ENCODE measurements around the gene ANKRD16. TPM values are rescaled to one million over a fixed set of nuclear protein-coding genes. Genes with fewer than 3 reads are reported as not detected.

The ANKRD16 gene
- total RNA-seq: 10.4 TPM

- intact Hi-C loops (cut with DNase I): loop anchor here (1.0 to 2.0 kb wide), 5 partner anchors 37 to 198 kb away; partner anchors contain the start of genes GDI2 and IL15RA
- H3K4me1 ChIP-seq: peaks cover 2 to 25% of the 10 kb centered on the region in 2 donors
- peak within 1 kb of the TSS; percentile 80 to 95 for H3K4me3 ChIP-seq
- peak; percentile 86 to 99 for DNase-seq (ENCODE audit: low spot score in 2 of 2)
- H3K36me3 ChIP-seq: peaks cover 12 to 18% of the 10 kb centered on the region in 2 donors
- no peak for TF ChIP-seq CTCF (IDR thresholded peaks at IDR 0.05)
- H3K27ac ChIP-seq: peak within 1 kb of the TSS; percentile 84 to 85
- H3K27me3 ChIP-seq: no peaks in the 10 kb centered on the region
- H3K9me3 ChIP-seq: no peaks in the 10 kb centered on the region
Observed at GRCh38 chr10:5889624-5890451, at the start of gene ANKRD16, which contains the start of gene FBH1. Gene ANKRD16, minus strand, starts transcription at chr10:5889893. Its CDS starts 539 bp downstream, at chr10:5889354. Gene FBH1, plus strand, starts transcription at chr10:5890243. Its CDS starts 103 bp downstream, at chr10:5890346.

GRCh38 chr10:5938291-5938690 lies 48.6 kb upstream of the ANKRD16 start:
- peaks cover 0 to 11% of the 10 kb centered on the region in 2 donors for H3K4me1 ChIP-seq
- no peak for DNase-seq (ENCODE audit: low spot score in 2 of 2)
- intact Hi-C loops (cut with DNase I): no loop called here
- no peak for TF ChIP-seq CTCF (IDR thresholded peaks at IDR 0.05)
- no peak overlapping the region for H3K27ac ChIP-seq
- no peaks in the 10 kb centered on the region for H3K9me3 ChIP-seq
- peaks cover 39 to 43% of the 10 kb centered on the region in 2 donors for H3K36me3 ChIP-seq
- H3K4me3 ChIP-seq: no peak overlapping the region
- no peaks in the 10 kb centered on the region for H3K27me3 ChIP-seq

- Histone ChIP-seq H3K4me1 (peaks cover 0 to 6% of the 10 kb centered on the region in 2 donors), H3K27me3 (no peaks in the 10 kb centered on the region), H3K9me3 (no peaks in the 10 kb centered on the region), H3K4me3 (no peak overlapping the region), H3K36me3 (peaks cover 47 to 55% of the 10 kb centered on the region in 2 donors), H3K27ac (no peak overlapping the region)
- no peak for DNase-seq (ENCODE audit: low spot score in 2 of 2)
- TF ChIP-seq CTCF (IDR thresholded peaks at IDR 0.05): no peak
- intact Hi-C loops (cut with DNase I): no loop called here
Observed at GRCh38 chr10:5937016-5937415, 47.3 kb upstream of the ANKRD16 start.

- Histone ChIP-seq H3K4me3 (no peak overlapping the region), H3K36me3 (peaks cover 51 to 68% of the 10 kb centered on the region in 2 donors), H3K4me1 (no peaks in the 10 kb centered on the region), H3K9me3 (no peaks in the 10 kb centered on the region), H3K27ac (no peak overlapping the region), H3K27me3 (no peaks in the 10 kb centered on the region)
- intact Hi-C loops (cut with DNase I): no loop called here
- no peak for TF ChIP-seq CTCF (IDR thresholded peaks at IDR 0.05)
- DNase-seq (ENCODE audit: low spot score in 2 of 2): no peak
Observed at GRCh38 chr10:5935628-5936027, 45.9 kb upstream of the ANKRD16 start.

- Histone ChIP-seq H3K27ac (no peak overlapping the region), H3K36me3 (peaks cover 64 to 84% of the 10 kb centered on the region in 2 donors), H3K4me1 (no peaks in the 10 kb centered on the region), H3K27me3 (no peaks in the 10 kb centered on the region), H3K4me3 (no peak overlapping the region), H3K9me3 (no peaks in the 10 kb centered on the region)
- intact Hi-C loops (cut with DNase I): no loop called here
- TF ChIP-seq CTCF (IDR thresholded peaks at IDR 0.05): no peak
- no peak for DNase-seq (ENCODE audit: low spot score in 2 of 2)
Observed at GRCh38 chr10:5933909-5934546, 44.3 kb upstream of the ANKRD16 start.

Data from ascending aorta (tissue), 2 donors.